DMS79 treated with DMSO at 0.1 percent for 48 hours (cell line): ENCODE data around the gene CLCN1.
A peak's percentile ranks its signal among the peaks of the same experiment; 100 is the strongest.

Source experiments
- DNase-seq: peaks from one replicate; lab custom pipeline; 2025; lab: John Stamatoyannopoulos, UW

The CLCN1 gene

GRCh38 chr7:143334244-143334643 is 18.3 kb downstream of the CLCN1 start:
- no peak for DNase-seq

GRCh38 chr7:143337216-143337615 is 21.3 kb downstream of the CLCN1 start:
- no peak for DNase-seq

- DNase-seq: no peak
Measured at GRCh38 chr7:143341842-143342241, 25.9 kb downstream of the CLCN1 start.

GRCh38 chr7:143343596-143343995 is 27.7 kb downstream of the CLCN1 start:
- DNase-seq: no peak

GRCh38 chr7:143345428-143345900 is 29.6 kb downstream of the CLCN1 start:
- DNase-seq: peak; percentile 32

- DNase-seq: no peak
Measured at GRCh38 chr7:143346018-143346417, 30.1 kb downstream of the CLCN1 start.

- no peak for DNase-seq
Measured at GRCh38 chr7:143347950-143348349, 32.0 kb downstream of the CLCN1 start.

- DNase-seq: no peak
Measured at GRCh38 chr7:143351060-143351459, 35.1 kb downstream of the CLCN1 start.

- no peak for DNase-seq
Measured at GRCh38 chr7:143351574-143351973, 35.7 kb downstream of the CLCN1 start.

GRCh38 chr7:143352531-143353002 is 36.7 kb downstream of the CLCN1 start:
- DNase-seq: no peak

GRCh38 chr7:143354376-143354775 is 38.5 kb downstream of the CLCN1 start:
- no peak for DNase-seq

- DNase-seq: no peak
Measured at GRCh38 chr7:143354965-143355364, 39.1 kb downstream of the CLCN1 start.

GRCh38 chr7:143355450-143356385 is 39.8 kb downstream of the CLCN1 start:
- DNase-seq: no peak

GRCh38 chr7:143356414-143357050 is 40.6 kb downstream of the CLCN1 start:
- DNase-seq: no peak

GRCh38 chr7:143358626-143359025 is 42.7 kb downstream of the CLCN1 start:
- no peak for DNase-seq

- no peak for DNase-seq
Measured at GRCh38 chr7:143359771-143360353, 44.0 kb downstream of the CLCN1 start.

GRCh38 chr7:143360788-143361551 is 45.1 kb downstream of the CLCN1 start:
- DNase-seq: no peak

GRCh38 chr7:143361552-143362130 is 45.7 kb downstream of the CLCN1 start:
- DNase-seq: peak; percentile 13

- DNase-seq: no peak
Measured at GRCh38 chr7:143362131-143363015, 46.5 kb downstream of the CLCN1 start, which contains the start of gene FAM131B. Gene FAM131B (minus strand): TSS chr7:143362713. CDS start chr7:143362603, 110 bp downstream.
